Natural killer cell (primary cell): ENCODE measurements around the gene CDHR3. TPM values are rescaled to one million over a fixed set of nuclear protein-coding genes. Genes with fewer than 3 reads are reported as not detected.

Experiments used
- ATAC-seq, 3 donors: fragments of 150-1000 bp in 2 of 3; fragments of 200-7000 bp in 1 of 3; cut with Tn5 transposase; 1 replicate in 1 of 3; 2 replicates in 2 of 3; pipeline ENCODE4 v1.10.0; 2021; ENCODE audit warnings: mild to moderate bottlenecking in 2 of 3, moderate library complexity in 2 of 3
- DNase-seq, 2 donors: peaks; one replicate each; pipeline versions ENCODE4 v3.0.0 to v3.0.0-alpha.2; 2013 to 2021; ENCODE audit warnings: mixed read lengths in 1 of 2
- H3K27ac ChIP-seq: one replicate; pipeline ENCODE4 v1.5.1; 2013; ENCODE audit warnings: mild to moderate bottlenecking, low read length
- H3K27me3 ChIP-seq: one replicate; pipeline ENCODE4 v1.6.1; 2013; ENCODE audit warnings: low read length; ENCODE audit not compliant: control insufficient read depth, insufficient read depth
- H3K36me3 ChIP-seq: one replicate; pipeline ENCODE4 v1.6.1; 2013; ENCODE audit warnings: low read length; ENCODE audit not compliant: control insufficient read depth, insufficient read depth
- H3K4me1 ChIP-seq: one replicate; pipeline ENCODE4 v1.6.1; 2013; ENCODE audit warnings: low read length; ENCODE audit not compliant: control insufficient read depth, insufficient read depth
- H3K4me3 ChIP-seq: one replicate; pipeline ENCODE4 v1.5.1; 2013; ENCODE audit warnings: low read length
- H3K9me3 ChIP-seq: one replicate; pipeline ENCODE4 v1.6.1; 2013; ENCODE audit warnings: low read length; ENCODE audit not compliant: control insufficient read depth, insufficient read depth
- H3K27ac Mint-ChIP-seq, 2 donors: one replicate each; pipeline ENCODE4 v1.8.0; 2022; ENCODE audit warnings: mild to moderate bottlenecking in 2 of 2, mixed read lengths in 2 of 2, moderate library complexity in 1 of 2
- H3K27me3 Mint-ChIP-seq, 2 donors: one replicate each; pipeline ENCODE4 v1.8.0; 2022; ENCODE audit warnings: low read depth in 2 of 2, mixed read lengths in 2 of 2
- H3K36me3 Mint-ChIP-seq: one replicate; pipeline ENCODE4 v1.8.0; 2022; ENCODE audit warnings: mixed read lengths
- H3K4me1 Mint-ChIP-seq, 2 donors: one replicate each; pipeline ENCODE4 v1.8.0; 2022; ENCODE audit warnings: mixed read lengths in 2 of 2
- H3K4me3 Mint-ChIP-seq: one replicate; pipeline ENCODE4 v1.8.0; 2022; ENCODE audit warnings: mild to moderate bottlenecking, moderate library complexity, mixed read lengths
- H3K9me3 Mint-ChIP-seq, 2 donors: one replicate each; pipeline ENCODE4 v1.8.0; 2022; ENCODE audit warnings: mixed read lengths in 2 of 2
- CTCF ChIP-seq: fragments of 200-600 bp; IDR thresholded peaks from one replicate; pipeline ENCODE4 v1.8.0; 2022; ENCODE audit warnings: antibody characterized with exemption
- WGBS: methylation state at CpG from one replicate; pipeline ENCODE4 v1.1.7; 2013; ENCODE audit warnings: missing lambda C conversion rate; ENCODE audit not compliant: insufficient coverage; 5-methylcytosine and 5-hydroxymethylcytosine counted together
- intact Hi-C: fragments of 100-400 bp; cut with micrococcal nuclease; formaldehyde crosslinking; loops from one replicate; pipeline ENCODE4 v1.14.2; 2022
- total RNA-seq, 4 donors: library from RNA; stranded (reverse); fragments of 120-200 nt in 1 of 4; gene quantifications; one replicate each; pipeline versions ENCODE4 v1.2.3 to v1.2.4, GENCODE V29; 2013 to 2022

The CDHR3 gene
- total RNA-seq, 3 donors from 2014 or later (not counting 1 experiment from before 2014, with no cell fraction given): 9.2 to 12.4 (median 10.2) TPM

- no peaks in the 10 kb centered on the region for H3K9me3 ChIP-seq
- peaks cover 38% of the 10 kb centered on the region for H3K4me1 ChIP-seq
- Mint-ChIP-seq H3K36me3 (no peaks in the 10 kb centered on the region), H3K4me1 (peaks cover 5 to 14% of the 10 kb centered on the region in 2 donors), H3K9me3 (no peaks in the 10 kb centered on the region), H3K27ac (no peak overlapping the region), H3K4me3 (no peak overlapping the region), H3K27me3 (peaks cover 0 to 10% of the 10 kb centered on the region in 2 donors)
- TF ChIP-seq CTCF: no peak
- WGBS: 66% methylated on average over 2 of the region's 2 CpGs
- DNase-seq (no peak), ATAC-seq (no peak)
- H3K4me3 ChIP-seq: no peak overlapping the region
- H3K36me3 ChIP-seq: no peaks in the 10 kb centered on the region
- no peaks in the 10 kb centered on the region for H3K27me3 ChIP-seq
- intact Hi-C loops: no loop called here
- peak overlapping the region; percentile 67 for H3K27ac ChIP-seq
Measured at GRCh38 chr7:106062521-106062931, 99.5 kb downstream of the CDHR3 start.

GRCh38 chr7:106063024-106063423 is 100.0 kb downstream of the CDHR3 start:
- Mint-ChIP-seq H3K4me3 (no peak overlapping the region), H3K36me3 (no peaks in the 10 kb centered on the region), H3K27ac (no peak overlapping the region), H3K27me3 (peaks cover 0 to 11% of the 10 kb centered on the region in 2 donors), H3K9me3 (no peaks in the 10 kb centered on the region), H3K4me1 (peaks cover under 1 to 9% of the 10 kb centered on the region in 2 donors)
- ATAC-seq (no peak), DNase-seq (no peak)
- H3K4me1 ChIP-seq: peaks cover 34% of the 10 kb centered on the region
- H3K4me3 ChIP-seq: no peak overlapping the region
- WGBS: 66% methylated on average over 6 of the region's 6 CpGs
- intact Hi-C loops: no loop called here
- H3K36me3 ChIP-seq: no peaks in the 10 kb centered on the region
- no peak for TF ChIP-seq CTCF
- H3K9me3 ChIP-seq: no peaks in the 10 kb centered on the region
- no peaks in the 10 kb centered on the region for H3K27me3 ChIP-seq
- no peak overlapping the region for H3K27ac ChIP-seq

- Mint-ChIP-seq H3K36me3 (no peaks in the 10 kb centered on the region), H3K9me3 (no peaks in the 10 kb centered on the region), H3K4me3 (no peak overlapping the region), H3K27ac (no peak overlapping the region), H3K4me1 (peaks cover 0 to 8% of the 10 kb centered on the region in 2 donors), H3K27me3 (peaks cover 3 to 15% of the 10 kb centered on the region in 2 donors)
- Histone ChIP-seq H3K27me3 (no peaks in the 10 kb centered on the region), H3K36me3 (no peaks in the 10 kb centered on the region), H3K27ac (no peak overlapping the region), H3K4me1 (peaks cover 28% of the 10 kb centered on the region), H3K9me3 (no peaks in the 10 kb centered on the region), H3K4me3 (no peak overlapping the region)
- no peak for DNase-seq
- no peak for TF ChIP-seq CTCF
- ATAC-seq: no peak
- 100% methylated on average over 2 of the region's 2 CpGs for WGBS
- intact Hi-C loops: no loop called here
Measured at GRCh38 chr7:106063692-106064091, 100.6 kb downstream of the CDHR3 start.

- no peak overlapping the region for H3K4me3 Mint-ChIP-seq
- ATAC-seq (no peak), DNase-seq (no peak)
- Histone ChIP-seq H3K27me3 (no peaks in the 10 kb centered on the region), H3K4me3 (no peak overlapping the region), H3K4me1 (peaks cover 27% of the 10 kb centered on the region), H3K36me3 (no peaks in the 10 kb centered on the region), H3K9me3 (no peaks in the 10 kb centered on the region), H3K27ac (no peak overlapping the region)
- no peak overlapping the region for H3K27ac Mint-ChIP-seq
- peaks cover 4 to 22% of the 10 kb centered on the region in 2 donors for H3K27me3 Mint-ChIP-seq
- peaks cover 2 to 11% of the 10 kb centered on the region in 2 donors for H3K4me1 Mint-ChIP-seq
- intact Hi-C loops: no loop called here
- TF ChIP-seq CTCF: no peak
- 55% methylated on average over 8 of the region's 8 CpGs for WGBS
- H3K36me3 Mint-ChIP-seq: no peaks in the 10 kb centered on the region
- no peaks in the 10 kb centered on the region for H3K9me3 Mint-ChIP-seq
Measured at GRCh38 chr7:106064316-106064715, 101.3 kb downstream of the CDHR3 start.
